KG1 (cell line): ENCODE measurements around the gene SORCS2.

ENCODE experiments used
- DNase-seq: peaks from one replicate; lab custom pipeline; 2025; lab: John Stamatoyannopoulos, UW

SORCS2 gene

GRCh38 chr4:7304436-7304835, 112.1 kb downstream of the SORCS2 start:
- no peak for DNase-seq

GRCh38 chr4:7306021-7306965, 114.0 kb downstream of the SORCS2 start:
- DNase-seq = no peak

- no peak for DNase-seq
Measured at GRCh38 chr4:7306986-7307385, 114.6 kb downstream of the SORCS2 start.

GRCh38 chr4:7307394-7308099, 115.2 kb downstream of the SORCS2 start:
- no peak for DNase-seq

- DNase-seq = no peak
Measured at GRCh38 chr4:7309181-7309580, 116.8 kb downstream of the SORCS2 start.

GRCh38 chr4:7309636-7310390, 117.5 kb downstream of the SORCS2 start:
- DNase-seq = no peak

- no peak for DNase-seq
Measured at GRCh38 chr4:7310451-7310850, 118.1 kb downstream of the SORCS2 start.

GRCh38 chr4:7311205-7311604, 118.9 kb downstream of the SORCS2 start:
- DNase-seq = no peak

- no peak for DNase-seq
Measured at GRCh38 chr4:7312691-7313090, 120.4 kb downstream of the SORCS2 start.

- DNase-seq = no peak
Measured at GRCh38 chr4:7313347-7313811, 121.0 kb downstream of the SORCS2 start.

- DNase-seq = no peak
Measured at GRCh38 chr4:7313991-7314390, 121.7 kb downstream of the SORCS2 start.

- no peak for DNase-seq
Measured at GRCh38 chr4:7315286-7315685, 122.9 kb downstream of the SORCS2 start.

GRCh38 chr4:7315935-7316334, 123.6 kb downstream of the SORCS2 start:
- no peak for DNase-seq

- no peak for DNase-seq
Measured at GRCh38 chr4:7319024-7319423, 126.7 kb downstream of the SORCS2 start.

GRCh38 chr4:7320206-7320797, 128.0 kb downstream of the SORCS2 start:
- no peak for DNase-seq

GRCh38 chr4:7322166-7322991, 130.0 kb downstream of the SORCS2 start:
- no peak for DNase-seq

- DNase-seq = no peak
Measured at GRCh38 chr4:7323461-7323871, 131.1 kb downstream of the SORCS2 start.

GRCh38 chr4:7323872-7324650, 131.7 kb downstream of the SORCS2 start:
- DNase-seq = no peak

- no peak for DNase-seq
Measured at GRCh38 chr4:7324651-7325121, 132.3 kb downstream of the SORCS2 start.

- no peak for DNase-seq
Measured at GRCh38 chr4:7325541-7325940, 133.2 kb downstream of the SORCS2 start.
